Neuron (in vitro differentiated cells): ENCODE results near the gene FEM1B.

Experiments used
- H2AFZ ChIP-seq: one replicate; pipeline ENCODE4 v1.6.1; 2013; ENCODE audit warnings: low read depth, mild to moderate bottlenecking, inconsistent platforms, low read length, moderate library complexity
- H3K27me3 ChIP-seq: one replicate; pipeline ENCODE4 v1.6.1; 2013; ENCODE audit warnings: low read length; ENCODE audit not compliant: insufficient read depth
- H3K36me3 ChIP-seq: one replicate; pipeline ENCODE4 v1.6.1; 2013; ENCODE audit warnings: low read length; ENCODE audit not compliant: insufficient read depth
- H3K4me1 ChIP-seq: one replicate; pipeline ENCODE4 v1.6.1; 2013; ENCODE audit warnings: low read length; ENCODE audit not compliant: insufficient read depth
- H3K4me3 ChIP-seq: 2 replicates; pipeline ENCODE4 v1.5.1; 2013; ENCODE audit warnings: mild to moderate bottlenecking, low read length, moderate library complexity
- H3K9me3 ChIP-seq: one replicate; pipeline ENCODE4 v1.6.1; 2013; ENCODE audit warnings: low read length

The FEM1B gene

GRCh38 chr15:68298882-68299381, 21.4 kb downstream of the FEM1B start:
- no peaks in the 10 kb centered on the region for H3K27me3 ChIP-seq
- H2AFZ ChIP-seq: no peak overlapping the region
- peaks cover 4% of the 10 kb centered on the region for H3K36me3 ChIP-seq
- H3K9me3 ChIP-seq: no peaks in the 10 kb centered on the region
- no peak overlapping the region for H3K4me3 ChIP-seq
- peaks cover 9% of the 10 kb centered on the region for H3K4me1 ChIP-seq

DNA sequence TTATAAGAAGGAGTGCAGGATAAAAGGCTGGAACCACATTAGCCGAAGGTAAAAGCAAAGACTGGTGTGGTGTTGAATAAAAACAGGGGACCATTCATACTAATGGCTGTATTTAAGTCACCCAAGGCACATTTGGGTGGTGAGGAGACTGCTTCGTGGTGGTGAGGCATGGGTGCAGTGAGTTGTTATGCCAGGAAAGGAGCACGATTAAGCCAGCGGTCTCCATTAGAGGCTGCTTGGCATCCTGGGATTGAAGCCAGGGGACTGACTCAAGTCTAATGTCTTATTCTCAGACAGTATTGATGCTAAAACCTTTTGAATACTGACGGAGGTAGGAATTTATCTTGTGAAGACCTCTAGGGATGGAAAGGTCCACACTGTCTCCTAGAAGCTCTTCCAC, 21.9 kb downstream of the FEM1B start:
- peaks cover 9% of the 10 kb centered on the region for H3K4me1 ChIP-seq
- no peak overlapping the region for H3K4me3 ChIP-seq
- H3K27me3 ChIP-seq: no peaks in the 10 kb centered on the region
- no peaks in the 10 kb centered on the region for H3K9me3 ChIP-seq
- H3K36me3 ChIP-seq: peaks cover 4% of the 10 kb centered on the region
- H2AFZ ChIP-seq: no peak overlapping the region

DNA sequence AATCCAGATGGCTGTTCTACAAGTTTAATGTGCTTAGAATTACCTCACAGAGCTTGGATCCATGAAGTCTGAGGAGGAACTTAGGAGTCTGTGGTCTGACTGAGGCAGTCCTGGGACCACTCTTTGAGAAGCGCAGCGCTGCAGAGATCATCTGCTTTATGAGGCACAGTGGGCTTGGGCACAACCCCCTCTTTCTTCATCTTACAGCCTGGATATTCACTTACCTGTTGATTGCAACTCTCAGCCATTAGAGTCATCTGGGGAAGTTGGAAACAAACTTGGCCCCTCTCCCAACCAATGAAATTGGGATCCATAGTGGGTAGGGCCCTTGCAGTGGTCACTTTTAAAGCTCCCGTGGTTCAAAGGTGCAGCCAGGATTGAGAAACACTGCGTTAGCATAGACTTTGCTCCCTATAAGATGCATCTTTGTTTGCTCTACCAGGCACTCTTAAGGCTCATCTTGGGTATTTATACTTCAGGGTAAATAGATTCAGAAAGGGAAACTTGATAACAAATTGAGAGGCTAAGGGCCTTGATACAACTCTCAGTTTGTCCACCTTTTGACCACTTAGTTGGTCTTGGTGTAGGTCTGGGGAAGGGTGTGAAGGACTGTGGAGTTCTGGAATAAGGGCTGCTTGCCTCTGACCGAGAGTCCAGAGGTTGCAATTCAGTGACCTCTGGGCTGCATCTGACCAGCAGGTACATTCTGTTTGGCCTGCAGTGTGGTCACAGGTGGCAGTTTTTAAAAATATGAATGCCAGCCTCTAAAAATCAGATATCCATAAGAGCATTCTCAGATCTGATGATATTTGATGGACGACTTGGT, 22.8 kb downstream of the FEM1B start:
- Histone ChIP-seq H3K9me3 (no peaks in the 10 kb centered on the region), H3K4me3 (no peak overlapping the region), H3K36me3 (peaks cover 4% of the 10 kb centered on the region), H2AFZ (no peak overlapping the region), H3K4me1 (peaks cover 7% of the 10 kb centered on the region), H3K27me3 (no peaks in the 10 kb centered on the region)

- Histone ChIP-seq H3K36me3 (peaks cover 4% of the 10 kb centered on the region), H3K27me3 (no peaks in the 10 kb centered on the region), H3K9me3 (no peaks in the 10 kb centered on the region), H3K4me3 (no peak overlapping the region), H2AFZ (no peak overlapping the region), H3K4me1 (peaks cover 6% of the 10 kb centered on the region)
These were observed 23.8 kb downstream of the FEM1B start for GRCh38 chr15:68301301-68301700.

GRCh38 chr15:68302729-68303128, 25.2 kb downstream of the FEM1B start:
- Histone ChIP-seq H3K36me3 (peaks cover 1% of the 10 kb centered on the region), H3K4me3 (no peak overlapping the region), H3K9me3 (no peaks in the 10 kb centered on the region), H2AFZ (no peak overlapping the region), H3K4me1 (peaks cover 9% of the 10 kb centered on the region), H3K27me3 (no peaks in the 10 kb centered on the region)

DNA sequence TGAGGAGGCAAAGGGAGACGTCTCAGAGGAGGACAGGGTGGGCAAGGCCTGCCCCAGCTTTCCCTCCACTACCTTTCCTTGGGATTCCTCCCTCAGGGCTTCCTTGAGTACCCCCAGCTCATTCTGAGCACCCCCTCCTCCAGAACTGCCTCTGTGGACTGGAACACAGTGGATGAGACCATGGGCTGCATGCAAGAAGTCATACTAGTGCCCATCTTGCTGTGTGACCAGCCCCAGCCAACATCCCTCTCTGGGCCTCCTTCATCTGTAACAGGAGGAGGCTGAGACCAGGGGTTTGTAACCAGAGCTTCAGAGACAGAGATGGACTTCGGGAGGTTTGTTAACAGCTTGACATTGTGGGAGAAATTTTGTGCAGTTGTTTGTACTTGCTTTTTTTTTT, 25.6 kb downstream of the FEM1B start:
- Histone ChIP-seq H2AFZ (no peak overlapping the region), H3K4me3 (no peak overlapping the region), H3K36me3 (no peaks in the 10 kb centered on the region)

GRCh38 chr15:68303560-68304436, 26.3 kb downstream of the FEM1B start:
- no peak overlapping the region for H3K4me3 ChIP-seq

More for the DNA sequence above, 25.6 kb downstream of the FEM1B start:
- no peaks in the 10 kb centered on the region for H3K27me3 ChIP-seq
- peaks cover 9% of the 10 kb centered on the region for H3K4me1 ChIP-seq
- no peaks in the 10 kb centered on the region for H3K9me3 ChIP-seq

GRCh38 chr15:68304589-68305337, 27.2 kb downstream of the FEM1B start:
- H3K36me3 ChIP-seq: no peaks in the 10 kb centered on the region
- H3K9me3 ChIP-seq: no peaks in the 10 kb centered on the region
- H3K4me3 ChIP-seq: no peak overlapping the region
- peaks cover 9% of the 10 kb centered on the region for H3K4me1 ChIP-seq
- no peaks in the 10 kb centered on the region for H3K27me3 ChIP-seq
- no peak overlapping the region for H2AFZ ChIP-seq

More at GRCh38 chr15:68303560-68304436, 26.3 kb downstream of the FEM1B start:
- Histone ChIP-seq H2AFZ (no peak overlapping the region), H3K36me3 (no peaks in the 10 kb centered on the region), H3K4me1 (peaks cover 9% of the 10 kb centered on the region), H3K9me3 (no peaks in the 10 kb centered on the region), H3K27me3 (no peaks in the 10 kb centered on the region)

GRCh38 chr15:68305420-68305871, 27.9 kb downstream of the FEM1B start:
- Histone ChIP-seq H3K4me3 (no peak overlapping the region), H3K36me3 (no peaks in the 10 kb centered on the region), H2AFZ (no peak overlapping the region), H3K9me3 (no peaks in the 10 kb centered on the region), H3K4me1 (peaks cover 9% of the 10 kb centered on the region), H3K27me3 (no peaks in the 10 kb centered on the region)

DNA sequence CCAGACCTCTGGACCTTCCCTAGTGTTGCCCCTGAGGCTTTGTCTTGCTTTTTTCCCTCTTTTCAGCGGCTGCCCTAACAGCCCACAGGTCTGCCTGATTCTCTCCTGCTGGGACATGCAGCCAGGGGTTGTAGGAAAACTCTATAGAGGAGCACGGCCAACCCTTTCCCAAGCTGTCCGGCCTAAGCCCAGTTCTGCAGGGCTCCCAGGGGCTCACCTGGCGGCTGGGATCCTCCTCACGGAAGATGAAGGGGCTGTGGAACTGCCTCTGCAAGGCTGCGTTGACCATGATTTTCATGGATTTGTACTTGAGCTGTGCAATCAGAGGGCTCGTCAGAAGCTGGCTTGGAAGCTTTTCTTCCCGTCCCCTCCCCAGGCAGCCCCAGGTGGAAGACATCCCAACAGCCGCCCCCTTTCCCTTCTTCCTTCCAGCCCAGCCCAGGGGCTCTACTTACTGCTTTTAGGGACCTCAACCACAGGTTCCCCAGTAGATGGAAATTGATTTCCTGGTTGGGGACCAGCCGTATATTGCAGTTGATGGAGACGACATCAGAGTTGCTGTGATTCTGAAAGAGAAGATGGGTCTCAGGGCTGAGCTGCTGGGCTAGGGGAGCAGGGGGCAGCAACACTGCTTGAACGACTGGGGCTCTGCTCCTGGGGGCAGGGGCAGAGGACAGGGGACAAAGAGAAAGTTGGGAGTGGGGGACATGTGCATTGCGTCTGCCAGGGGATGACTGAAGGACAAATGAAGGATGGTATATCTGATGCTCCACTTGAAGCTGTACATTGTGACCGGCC, 29.8 kb downstream of the FEM1B start:
- Histone ChIP-seq H2AFZ (no peak overlapping the region), H3K36me3 (no peaks in the 10 kb centered on the region), H3K4me3 (no peak overlapping the region), H3K4me1 (peaks cover 9% of the 10 kb centered on the region), H3K9me3 (no peaks in the 10 kb centered on the region), H3K27me3 (peaks cover 3% of the 10 kb centered on the region)

DNA sequence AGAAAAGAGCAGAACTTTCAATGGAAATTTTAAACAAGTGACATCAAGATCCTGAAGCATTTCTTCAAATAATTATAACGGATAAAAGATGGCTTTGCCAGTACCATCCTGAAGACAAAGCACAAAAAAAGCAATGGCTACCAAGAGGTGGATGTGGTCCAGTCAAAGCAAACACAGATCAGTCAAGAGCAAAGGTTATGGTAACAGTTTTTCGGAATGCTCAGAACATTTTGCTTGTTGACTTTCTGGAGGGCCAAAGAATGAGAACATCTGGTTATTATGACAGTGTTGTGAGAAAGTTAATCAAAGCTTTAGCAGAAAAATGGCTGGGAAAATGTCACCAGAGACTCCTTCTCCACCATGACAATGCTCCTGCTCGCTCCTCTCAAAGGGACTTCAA, 31.5 kb downstream of the FEM1B start:
- Histone ChIP-seq H2AFZ (no peak overlapping the region), H3K27me3 (peaks cover 7% of the 10 kb centered on the region), H3K4me3 (no peak overlapping the region), H3K9me3 (no peaks in the 10 kb centered on the region), H3K36me3 (no peaks in the 10 kb centered on the region), H3K4me1 (peaks cover 9% of the 10 kb centered on the region)

DNA sequence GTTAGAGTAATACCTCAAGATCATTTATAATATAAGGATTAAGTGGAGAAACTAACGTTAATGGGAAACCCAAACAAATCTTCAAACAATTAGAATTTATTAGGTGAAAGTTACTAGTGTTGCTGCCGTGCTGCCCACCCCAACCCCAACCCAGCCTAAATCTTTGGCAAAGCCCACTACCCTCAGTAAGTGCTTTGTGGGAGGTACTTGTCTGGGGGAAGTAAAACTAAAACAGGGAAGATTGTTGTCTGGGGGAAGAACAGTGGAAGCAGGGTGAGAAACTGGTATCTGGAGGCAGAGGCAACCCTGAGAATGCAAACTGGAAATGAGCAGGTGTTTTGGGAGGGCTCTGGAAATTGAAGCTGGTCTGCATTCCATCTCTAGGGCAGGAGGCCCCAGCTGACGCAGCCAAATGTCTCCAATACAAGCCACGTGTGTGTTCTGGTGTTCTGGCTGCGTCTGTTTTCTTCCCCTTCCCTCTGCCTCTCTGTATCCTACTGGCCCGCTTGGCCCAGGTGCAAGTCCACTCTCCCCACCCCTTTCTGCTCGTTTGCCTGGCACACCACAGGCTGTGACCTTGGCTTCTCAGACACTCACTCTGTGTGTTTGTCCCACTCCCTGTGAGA, 32.7 kb downstream of the FEM1B start:
- Histone ChIP-seq H3K4me1 (peaks cover 7% of the 10 kb centered on the region), H3K4me3 (no peak overlapping the region), H3K36me3 (no peaks in the 10 kb centered on the region), H3K27me3 (peaks cover 7% of the 10 kb centered on the region), H3K9me3 (no peaks in the 10 kb centered on the region), H2AFZ (no peak overlapping the region)
